OCI-LY3 (cell line): Measurements from ENCODE around the gene GEMIN8.

Source experiments
- CTCF ChIP-seq: fragments of 200-600, 300-600 bp; sonication (generic); IDR thresholded peaks from 2 replicates; pipeline ENCODE4 v1.5.1; 2014; ENCODE audit warnings: antibody characterized with exemption, low read length, low read depth
- EZH2phosphoT487 ChIP-seq: fragments of 200-600 bp; shearing (Covaris generic); IDR thresholded peaks from 2 replicates; pipeline ENCODE4 v1.6.1; 2018; ENCODE audit warnings: antibody characterized with exemption, mixed run types, low read depth

- TF ChIP-seq CTCF (no peak), EZH2phosphoT487 (no peak)
These were observed 46.0 kb downstream of the GEMIN8 start for GRCh38 chrX:13983734-13984133.
